GM21529 (cell line): ENCODE measurements around the gene KLHL24.
"Not testable (repeated sequence)": the region's sequence is repeated elsewhere in the genome, so short reads cannot be mapped to it uniquely, and the experiment has no call there.

ENCODE experiments used
- ATAC-seq: cut with Tn5 transposase; IDR thresholded peaks from one replicate; pipeline ENCODE4 v1.9.1; 2021; ENCODE audit not compliant: unreplicated experiment

The KLHL24 gene

DNA sequence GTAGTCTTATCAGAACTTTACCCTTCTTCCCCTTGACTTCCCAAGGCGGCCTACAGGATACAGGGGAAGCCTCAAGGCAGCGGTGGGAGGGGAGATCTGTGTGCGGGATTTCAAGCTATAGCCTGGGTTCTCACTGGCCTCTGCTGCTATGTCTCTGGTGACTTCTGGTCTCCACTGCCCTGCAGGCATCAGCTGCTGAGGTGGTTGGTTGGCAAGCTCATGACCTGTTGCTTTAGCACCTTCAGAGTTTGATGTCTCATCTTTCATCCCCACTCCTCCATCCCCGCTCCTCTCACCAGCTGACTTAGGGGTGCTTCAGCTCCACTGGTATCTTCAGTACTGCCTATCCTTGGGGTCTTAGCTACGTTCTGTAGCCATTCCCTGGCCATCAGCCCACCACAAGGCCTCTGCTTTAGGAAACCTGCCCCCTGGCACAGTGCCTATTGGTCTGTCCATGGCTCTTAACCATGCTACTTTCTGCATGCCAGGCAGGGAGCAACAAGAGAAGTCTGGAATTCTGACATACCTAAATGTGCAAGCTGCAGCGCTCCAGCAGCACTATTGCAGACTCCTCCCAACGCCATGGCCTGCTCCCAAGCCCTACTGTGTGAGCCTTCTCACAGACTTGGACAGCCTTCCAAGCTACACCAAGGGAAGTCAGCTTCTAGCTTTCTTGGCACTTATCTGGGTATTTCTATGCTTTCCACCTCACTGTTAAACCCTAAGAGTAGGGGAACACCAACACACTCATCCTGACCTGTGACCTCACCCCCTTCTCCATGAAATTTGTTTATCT is 60.3 kb downstream of the KLHL24 start:
- no peak for ATAC-seq

DNA sequence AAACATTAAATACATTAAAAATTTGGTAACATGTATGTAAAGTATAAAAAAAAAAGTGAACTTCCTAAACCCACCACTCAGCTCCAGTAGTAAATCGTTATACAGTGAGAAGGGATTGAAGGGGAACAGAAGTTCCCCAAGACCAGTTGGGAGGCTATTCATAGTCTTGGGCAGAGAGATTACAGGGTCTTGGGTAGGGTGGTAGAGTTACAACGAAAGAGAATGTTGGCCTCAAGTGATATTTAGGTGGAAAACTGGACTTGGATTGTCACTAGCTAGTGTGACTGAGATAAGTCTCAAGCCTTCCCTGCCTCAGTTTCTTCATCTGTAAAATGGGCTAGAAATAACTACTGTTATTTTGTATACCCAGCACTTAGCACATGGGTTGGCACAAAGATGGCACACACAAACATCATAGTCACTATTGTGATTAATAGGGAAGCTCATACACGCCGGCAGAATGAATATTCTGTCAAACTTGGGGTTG is 61.7 kb downstream of the KLHL24 start:
- ATAC-seq, result no peak

DNA sequence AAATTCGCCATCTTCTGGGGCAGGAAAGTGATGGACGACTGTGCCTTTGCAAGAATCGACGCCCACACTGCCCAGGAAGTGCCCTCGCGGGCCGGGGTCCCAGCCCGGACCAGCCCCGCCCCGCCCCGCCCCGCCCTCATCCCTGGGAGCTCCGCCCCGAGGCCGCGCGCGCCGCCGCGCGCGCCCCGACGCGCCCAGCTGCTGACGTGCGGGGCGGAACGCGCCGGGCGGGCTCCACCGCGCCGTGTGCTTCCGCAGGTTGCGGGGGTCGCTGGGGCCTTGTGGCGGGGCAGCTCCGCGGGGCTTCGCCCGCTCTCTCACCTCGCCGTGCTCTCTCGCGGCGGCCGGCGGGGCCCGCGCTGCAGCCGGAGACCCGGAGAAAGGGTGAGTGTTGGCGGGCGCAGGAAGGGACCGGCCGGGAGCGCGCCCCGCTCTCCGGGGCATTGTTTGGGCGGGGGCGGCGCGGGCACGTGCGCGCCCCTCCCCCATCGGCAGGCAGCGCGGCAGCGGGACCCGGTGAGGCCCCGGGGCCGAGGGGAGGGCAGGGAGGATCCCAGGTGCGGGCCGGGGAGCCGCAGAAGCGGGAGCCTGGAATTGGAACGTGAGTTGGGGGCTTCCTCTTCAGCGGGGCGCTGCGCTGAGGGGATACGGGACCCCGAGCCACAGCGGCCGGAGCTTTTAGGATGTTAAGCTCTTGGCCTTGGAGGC is 62.3 kb downstream of the KLHL24 start, which contains the start of gene YEATS2:
Gene YEATS2 (plus strand): TSS at position 188 of the 708 bp plus-strand sequence. CDS start 17,366 bp downstream, outside the sequence.
- ATAC-seq, result peak; percentile 72

DNA sequence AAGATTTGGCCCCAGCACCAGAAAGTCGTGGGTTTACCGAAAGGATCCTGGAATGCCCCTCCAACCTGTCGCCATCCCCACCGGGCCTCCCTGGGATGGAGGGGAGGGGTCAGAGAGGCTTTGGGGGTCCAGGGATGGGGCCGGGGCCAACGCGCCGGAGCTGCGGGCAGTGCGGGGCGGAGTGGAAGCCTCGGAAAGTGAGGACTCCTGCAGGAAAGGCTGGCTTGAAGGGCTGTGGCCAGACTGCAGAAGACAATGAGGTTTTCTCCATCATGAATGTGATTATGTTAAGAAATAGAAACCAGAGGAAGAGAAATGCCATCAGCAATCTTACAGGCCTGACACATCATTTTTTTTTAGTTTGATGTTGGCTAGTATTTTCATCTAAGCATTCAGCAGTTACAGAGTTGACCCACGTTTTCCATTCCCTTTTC is 62.9 kb downstream of the KLHL24 start:
- ATAC-seq, result peak; percentile 30

DNA sequence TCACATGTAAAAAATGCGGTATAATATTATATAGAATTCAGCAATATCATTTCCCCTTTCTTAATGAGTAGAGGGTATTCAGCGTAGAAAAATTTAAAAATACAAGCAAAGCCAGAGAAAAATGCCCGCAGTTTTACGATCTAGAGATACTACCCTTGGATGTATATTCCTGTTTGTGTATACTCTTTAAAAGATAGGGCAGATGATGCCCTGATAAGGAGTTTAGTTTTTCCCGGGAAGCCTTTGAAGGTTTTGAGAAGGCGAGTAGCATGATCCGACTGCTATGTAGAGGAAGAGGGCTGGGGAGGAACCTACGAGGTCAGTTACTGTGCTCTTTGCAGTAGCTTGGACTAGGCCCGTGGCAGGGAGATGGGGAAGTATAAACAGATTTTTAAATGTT is 63.3 kb downstream of the KLHL24 start:
- no peak for ATAC-seq

DNA sequence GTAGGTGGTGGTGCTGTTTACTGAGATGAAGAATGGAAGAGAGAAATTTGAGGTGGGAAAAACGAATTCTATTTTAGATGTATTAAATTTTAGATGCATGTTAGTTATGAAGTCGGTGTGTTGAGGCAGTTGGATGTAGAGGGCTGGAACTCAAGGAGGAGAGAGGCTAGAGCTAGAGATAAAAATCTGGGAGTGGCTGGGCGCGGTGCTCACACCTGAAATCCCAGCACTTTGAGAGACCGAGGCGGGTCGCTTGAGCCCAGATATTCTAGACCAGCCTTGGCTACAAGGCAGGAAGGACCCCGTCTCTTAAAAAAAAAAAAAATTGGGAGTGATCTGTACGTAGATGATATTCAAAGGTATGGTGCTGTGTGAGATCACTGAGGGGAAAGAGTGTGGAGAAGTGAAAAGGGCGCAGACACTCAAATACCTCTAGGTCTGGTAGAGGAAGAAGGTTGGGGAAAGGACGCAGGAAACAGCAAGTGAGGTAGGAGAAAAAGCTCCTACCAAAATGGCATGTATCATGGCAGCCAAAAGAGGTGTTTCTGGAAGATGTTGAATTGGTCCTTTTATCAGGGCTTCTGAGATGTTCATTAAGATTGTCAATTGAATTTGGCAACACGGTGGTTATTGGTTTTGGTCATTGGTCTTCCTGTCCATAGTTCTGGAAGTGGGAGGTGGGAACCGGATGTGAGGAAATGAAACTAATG is 64.0 kb downstream of the KLHL24 start:
- ATAC-seq, result no peak

DNA sequence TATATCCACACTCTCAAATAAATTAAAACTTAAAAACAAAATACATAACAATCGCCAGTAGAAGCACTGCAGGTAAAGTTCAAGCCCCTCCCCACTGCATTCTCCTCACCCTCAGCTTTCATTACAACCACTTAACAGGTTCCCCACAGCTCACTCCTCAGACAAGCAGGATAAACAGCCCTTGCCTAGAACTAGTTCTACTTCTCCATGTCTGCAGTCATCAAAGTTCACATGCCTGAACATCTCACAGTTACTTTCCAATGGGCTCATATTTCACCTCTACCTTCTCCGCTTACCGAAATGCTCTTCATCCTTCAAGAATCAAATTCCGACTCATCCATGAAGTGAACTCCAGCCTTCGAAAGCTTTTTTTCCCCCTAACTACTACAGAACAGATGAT is 66.3 kb downstream of the KLHL24 start:
- ATAC-seq, result no peak

DNA sequence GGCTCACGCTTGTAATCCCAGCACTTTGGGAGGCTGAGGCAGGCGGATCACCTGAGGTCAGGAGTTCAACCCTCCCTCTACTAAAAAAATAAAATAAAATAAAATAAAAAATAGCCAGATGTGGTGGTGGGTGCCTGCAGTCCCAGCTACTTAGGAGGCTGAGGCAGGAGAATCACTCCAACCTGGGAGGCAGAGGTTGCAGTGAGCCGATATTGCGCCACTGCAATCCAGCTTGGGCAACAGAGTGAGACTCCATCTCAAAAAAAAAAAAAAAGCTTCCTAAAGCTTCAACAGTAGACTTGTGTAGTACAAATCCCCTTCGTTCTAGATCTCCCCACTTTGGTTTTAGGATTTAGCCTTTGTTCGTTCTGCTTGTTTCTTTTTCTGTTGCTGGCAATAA is 68.5 kb downstream of the KLHL24 start:
- ATAC-seq, result not testable (repeated sequence)

DNA sequence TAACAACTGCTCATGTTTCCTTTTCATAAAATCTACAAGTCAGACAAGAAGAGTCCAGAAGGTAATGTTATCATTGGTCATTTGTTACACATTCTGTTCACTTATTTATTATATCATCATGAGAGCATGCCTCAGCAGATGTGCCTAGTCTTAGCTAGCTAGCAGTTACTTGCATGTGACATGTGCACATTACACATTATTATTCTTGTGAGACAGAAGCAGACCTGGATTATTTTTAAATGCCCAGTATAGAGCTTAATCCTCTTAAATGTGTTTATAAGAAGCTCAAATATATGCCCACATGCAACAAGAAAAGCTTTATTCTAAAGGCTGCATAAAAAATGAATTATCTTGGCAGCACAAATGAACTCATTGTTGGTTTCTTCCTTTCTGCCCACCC is 74.8 kb downstream of the KLHL24 start:
- no peak for ATAC-seq

DNA sequence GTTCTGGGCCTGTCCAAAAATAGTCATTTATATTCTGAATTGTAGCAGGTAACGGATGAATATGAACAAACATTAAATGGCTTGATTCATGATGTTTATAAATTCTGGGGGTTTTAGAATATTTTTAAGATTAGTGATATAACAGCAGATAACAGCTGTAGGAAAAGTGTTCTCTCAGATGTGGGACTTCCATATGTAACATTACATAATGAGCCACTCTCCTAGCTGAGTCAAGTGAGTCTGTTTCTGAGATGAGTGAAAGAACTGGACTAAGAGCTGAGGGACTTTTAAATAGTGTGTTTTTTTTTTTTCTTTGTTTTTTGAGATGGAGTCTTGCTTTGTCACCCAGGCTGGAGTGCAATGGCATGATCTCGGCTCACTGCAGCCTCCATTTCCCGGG is 76.1 kb downstream of the KLHL24 start:
- ATAC-seq, result no peak

DNA sequence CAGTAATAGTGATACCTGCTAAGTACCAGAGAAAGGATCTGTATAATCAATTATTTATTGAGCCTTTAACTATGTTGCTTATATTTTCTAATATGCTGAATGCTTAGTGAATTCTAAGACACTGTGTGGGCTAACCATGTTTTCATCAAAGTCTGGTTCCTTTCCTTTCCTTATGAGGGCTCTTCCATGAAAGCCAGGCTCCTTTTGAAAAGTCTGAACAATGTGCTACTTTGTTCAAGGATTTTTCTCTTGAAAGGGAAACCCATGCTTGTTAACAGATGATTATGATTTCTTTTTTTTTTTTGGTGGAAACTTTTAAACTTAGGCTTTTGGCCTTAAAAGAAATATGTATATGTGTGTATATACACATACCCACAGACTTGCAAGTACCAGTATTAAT is 79.2 kb downstream of the KLHL24 start:
- ATAC-seq, result no peak

DNA sequence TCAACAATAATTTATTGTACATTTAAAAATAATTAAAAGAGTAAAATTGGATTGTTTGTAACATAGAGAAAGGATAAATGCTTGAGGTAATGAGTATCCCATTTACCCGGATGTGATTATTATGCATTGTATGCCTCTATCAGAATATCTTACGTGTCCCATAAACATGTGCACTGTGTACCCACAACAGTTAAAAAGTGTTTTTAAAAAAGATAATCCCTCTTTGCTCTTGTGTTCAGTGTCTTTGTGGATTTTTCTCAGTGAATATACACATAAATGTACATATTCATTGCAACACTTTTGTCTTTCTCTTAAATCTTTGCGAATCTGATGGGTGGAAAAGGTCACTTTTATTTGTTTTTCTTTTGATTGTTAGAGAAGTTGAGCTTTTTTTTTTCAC is 82.6 kb downstream of the KLHL24 start:
- no peak for ATAC-seq

DNA sequence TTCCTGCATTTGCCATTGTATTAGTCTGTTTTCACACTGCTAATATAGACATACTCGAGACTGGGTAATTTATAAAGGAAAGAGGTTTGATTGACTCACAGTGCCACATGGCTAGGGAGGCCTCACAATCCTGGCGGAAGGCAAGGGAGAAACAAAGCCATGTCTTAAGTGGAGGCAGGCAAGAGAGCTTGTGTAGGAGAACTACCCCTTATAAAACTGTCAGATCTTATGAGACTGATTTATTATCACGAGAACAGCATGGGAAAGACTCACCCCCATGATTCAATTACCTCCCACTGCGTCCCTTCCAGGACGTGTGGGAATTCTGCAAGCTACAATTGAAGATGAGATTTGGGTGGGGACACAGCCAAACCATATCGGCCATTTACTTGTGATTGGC is 90.0 kb downstream of the KLHL24 start:
- ATAC-seq, result no peak

DNA sequence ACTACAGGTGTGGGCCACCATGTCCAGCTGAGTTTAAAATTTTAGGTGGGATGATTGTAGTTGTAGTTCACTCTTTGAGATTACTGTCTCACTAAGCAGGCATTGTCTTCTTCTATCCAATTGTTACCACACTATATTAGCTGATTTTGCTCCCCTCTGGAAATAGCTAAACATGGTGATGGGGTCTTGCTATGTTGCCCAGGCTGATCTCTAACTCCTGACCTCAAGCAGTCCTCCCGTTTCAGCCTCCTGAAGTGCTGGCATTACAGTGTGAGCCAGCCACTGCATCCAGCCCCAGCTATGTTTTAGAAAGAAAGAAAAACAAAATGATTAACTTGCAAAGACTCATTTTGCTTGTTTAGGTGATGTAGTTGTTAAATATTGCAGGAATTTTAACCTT is 92.8 kb downstream of the KLHL24 start:
- ATAC-seq, result no peak

DNA sequence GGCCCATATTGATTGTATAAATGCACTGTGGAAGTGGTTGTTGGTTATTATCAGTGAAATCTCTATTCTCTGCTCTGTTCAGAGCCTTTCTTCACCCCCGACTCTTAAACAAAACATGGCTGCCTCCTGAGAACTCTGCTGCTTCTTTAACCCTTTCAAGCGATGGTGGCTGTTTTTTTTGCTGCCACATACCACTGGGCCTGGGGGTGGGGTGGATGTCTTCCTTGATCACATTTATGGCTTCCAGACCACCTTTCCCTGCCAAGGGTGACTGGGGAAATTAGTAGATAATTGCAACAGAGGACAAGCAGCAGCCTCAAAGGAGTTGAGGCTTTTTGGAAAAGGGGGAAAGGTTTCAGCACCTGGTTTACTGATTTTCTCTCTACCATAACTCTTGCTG is 94.9 kb downstream of the KLHL24 start:
- ATAC-seq, result no peak

DNA sequence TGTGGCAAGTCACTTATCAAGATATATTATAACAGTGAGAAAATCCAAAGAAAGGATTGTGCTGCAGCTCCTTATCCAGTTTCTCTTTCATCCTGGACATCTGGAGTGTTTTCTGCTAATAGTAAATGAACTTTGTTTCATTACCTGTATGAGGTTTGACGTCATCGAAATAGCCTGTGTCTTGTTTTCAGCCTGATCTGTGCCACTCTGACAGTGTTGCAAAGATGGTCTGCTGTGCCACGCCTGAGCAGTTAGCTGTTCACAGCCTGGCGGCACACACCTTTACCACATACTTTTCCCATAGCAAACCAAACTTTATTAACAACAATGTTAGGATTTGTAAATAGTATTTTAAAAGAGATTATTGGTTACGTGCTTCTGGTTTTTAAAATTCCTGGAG is 96.2 kb downstream of the KLHL24 start:
- ATAC-seq, result no peak

DNA sequence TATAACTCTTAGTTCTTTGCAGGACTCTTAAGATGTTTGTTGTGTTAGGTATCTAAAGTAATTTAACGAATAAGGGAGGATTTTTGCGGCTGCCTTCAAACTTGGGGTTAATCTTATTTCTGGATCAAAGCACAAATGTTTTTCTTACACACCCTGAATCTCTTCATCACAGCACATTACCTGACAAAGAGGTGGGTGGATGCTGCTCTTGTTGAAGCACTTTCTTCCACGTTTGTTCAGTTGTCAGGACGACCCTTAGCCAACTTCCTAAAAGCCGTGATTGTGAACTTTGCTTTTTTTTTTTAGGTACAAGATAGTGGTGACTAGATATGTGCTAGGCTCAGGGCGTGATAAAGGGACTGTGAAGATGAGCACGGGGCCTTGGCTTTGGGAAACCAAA is 98.1 kb downstream of the KLHL24 start:
- ATAC-seq, result no peak
